GM12873 (cell line): Measurements from ENCODE around the gene LNPEP.

Source experiments
- TF ChIP-seq, protein P1 (sequence below): IDR thresholded peaks from 2 replicates; pipeline ENCODE4 v1.5.1; 2012; ENCODE audit warnings: low read depth, mild to moderate bottlenecking, moderate library complexity, low read length, control low read depth; ENCODE audit not compliant: insufficient read depth; ENCODE audit errors: missing control alignments

The LNPEP gene

DNA sequence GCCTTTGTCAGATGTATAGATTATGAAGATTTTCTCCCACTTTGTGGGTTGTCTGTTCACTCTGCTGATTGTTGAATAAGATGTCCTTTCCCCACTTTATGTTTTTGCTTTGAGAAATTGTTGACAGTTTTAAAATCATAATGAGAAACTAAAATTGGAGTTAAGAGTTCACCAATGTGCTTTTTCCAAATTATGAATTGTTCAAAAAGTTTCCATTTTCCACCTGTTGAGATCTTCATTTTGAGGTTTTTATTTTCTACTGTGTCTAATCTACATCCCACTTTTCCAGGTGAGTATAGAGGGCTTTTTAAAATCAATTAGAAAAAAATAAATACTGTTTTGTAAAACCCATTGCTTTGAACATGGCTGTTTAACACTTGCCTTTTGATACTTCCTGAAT, 55.8 kb downstream of the LNPEP start:
- TF ChIP-seq, protein P1, sequence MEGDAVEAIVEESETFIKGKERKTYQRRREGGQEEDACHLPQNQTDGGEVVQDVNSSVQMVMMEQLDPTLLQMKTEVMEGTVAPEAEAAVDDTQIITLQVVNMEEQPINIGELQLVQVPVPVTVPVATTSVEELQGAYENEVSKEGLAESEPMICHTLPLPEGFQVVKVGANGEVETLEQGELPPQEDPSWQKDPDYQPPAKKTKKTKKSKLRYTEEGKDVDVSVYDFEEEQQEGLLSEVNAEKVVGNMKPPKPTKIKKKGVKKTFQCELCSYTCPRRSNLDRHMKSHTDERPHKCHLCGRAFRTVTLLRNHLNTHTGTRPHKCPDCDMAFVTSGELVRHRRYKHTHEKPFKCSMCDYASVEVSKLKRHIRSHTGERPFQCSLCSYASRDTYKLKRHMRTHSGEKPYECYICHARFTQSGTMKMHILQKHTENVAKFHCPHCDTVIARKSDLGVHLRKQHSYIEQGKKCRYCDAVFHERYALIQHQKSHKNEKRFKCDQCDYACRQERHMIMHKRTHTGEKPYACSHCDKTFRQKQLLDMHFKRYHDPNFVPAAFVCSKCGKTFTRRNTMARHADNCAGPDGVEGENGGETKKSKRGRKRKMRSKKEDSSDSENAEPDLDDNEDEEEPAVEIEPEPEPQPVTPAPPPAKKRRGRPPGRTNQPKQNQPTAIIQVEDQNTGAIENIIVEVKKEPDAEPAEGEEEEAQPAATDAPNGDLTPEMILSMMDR, result no peak

DNA sequence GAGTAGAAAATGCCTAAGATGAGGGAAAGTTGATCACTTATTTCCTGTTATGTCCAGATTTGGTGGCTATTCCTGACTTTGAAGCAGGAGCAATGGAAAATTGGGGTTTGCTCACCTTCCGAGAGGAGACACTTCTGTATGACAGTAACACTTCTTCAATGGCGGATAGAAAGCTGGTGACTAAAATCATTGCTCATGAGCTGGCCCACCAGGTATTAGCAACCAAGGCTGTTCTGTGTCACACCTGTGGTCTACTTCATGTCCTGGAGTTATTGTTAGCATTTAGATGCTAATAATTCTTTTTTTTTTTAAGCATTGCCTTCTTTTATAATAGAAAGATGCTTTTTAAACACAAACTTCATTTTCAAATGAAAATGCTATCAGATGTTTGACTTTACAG, 57.9 kb downstream of the LNPEP start:
- TF ChIP-seq, protein P1, result no peak

GRCh38 chr5:96994493-96994892, 58.6 kb downstream of the LNPEP start:
- TF ChIP-seq, protein P1, result no peak

GRCh38 chr5:96995419-96995818, 59.5 kb downstream of the LNPEP start:
- TF ChIP-seq, protein P1, result no peak

DNA sequence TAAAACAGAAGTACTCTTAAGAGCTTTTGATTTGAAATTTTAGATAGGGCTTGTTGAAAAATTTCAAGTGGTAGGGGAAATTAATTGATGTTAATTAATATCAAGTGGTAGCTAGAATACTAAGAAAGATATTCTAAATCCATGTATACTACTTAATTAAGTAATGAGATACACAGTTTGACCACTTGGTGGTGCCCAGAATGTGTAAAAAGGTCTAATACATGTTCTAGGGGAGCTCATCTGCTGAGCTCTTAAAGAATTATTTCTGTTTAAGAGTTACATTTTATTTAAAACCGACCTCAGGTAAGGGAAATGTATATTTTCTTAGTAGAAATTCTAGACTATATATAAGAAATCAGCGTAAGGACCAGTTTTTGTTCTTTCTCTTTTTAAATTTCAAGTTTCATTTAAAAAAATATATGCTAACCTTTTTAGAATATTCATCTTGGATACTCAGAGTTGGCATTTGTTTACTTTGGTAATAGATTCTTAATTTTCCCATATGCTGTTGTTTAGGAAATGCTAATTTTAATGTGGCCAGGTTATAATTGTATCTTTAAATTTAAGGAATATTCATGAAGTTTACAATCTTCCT, 61.5 kb downstream of the LNPEP start:
- TF ChIP-seq, protein P1, result peak; percentile 44

- TF ChIP-seq, protein P1, result no peak
Observed at GRCh38 chr5:96999856-97000255, 64.0 kb downstream of the LNPEP start.

DNA sequence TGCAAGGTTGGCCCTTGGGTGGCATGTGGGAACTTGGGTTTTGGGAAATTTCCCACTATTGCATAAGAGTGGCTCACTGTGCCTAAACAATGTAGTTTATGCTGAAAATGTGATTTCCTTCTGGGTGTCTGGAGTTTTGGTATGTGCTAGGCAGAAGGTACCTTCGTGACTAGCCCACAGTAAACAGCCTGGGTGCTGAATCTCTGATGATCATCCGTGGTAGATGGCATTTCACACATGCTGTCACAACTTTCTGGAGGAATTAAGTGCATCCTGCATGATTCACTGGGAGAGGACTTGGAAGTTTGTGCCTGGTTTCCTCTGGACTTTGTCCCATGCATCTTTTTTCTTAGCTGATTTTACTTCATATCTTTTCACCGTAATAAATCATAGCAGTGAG, 64.5 kb downstream of the LNPEP start:
- TF ChIP-seq, protein P1, result no peak
